ENCODE results near the gene SH3PXD2A.

DNA sequence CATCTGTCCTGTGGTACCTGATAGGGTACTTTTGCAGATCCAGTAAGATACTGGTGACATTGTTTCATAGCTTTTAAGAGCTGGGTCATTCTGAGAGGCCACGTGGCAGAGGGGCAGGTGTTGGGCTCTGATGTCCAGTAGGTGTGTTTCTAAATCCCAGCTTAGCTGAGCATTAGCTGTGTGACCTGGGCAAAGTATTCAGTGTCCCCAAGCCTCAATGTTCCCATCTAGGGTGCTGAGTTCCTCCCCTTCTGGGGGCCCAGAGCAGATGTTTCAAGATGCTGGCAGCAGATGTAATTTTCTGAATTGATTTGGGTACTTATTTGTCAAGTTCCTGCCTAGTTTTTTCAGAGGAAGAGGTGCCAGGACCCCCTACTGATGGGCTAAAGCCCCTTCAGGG, 309.0 kb downstream of the SH3PXD2A start:
- TF ChIP-seq POLR2A (IDR thresholded peaks at IDR 0.05; ENCODE audit: low read length) (no peak), GATA1 (IDR thresholded peaks at IDR 0.05; ENCODE audit: low read depth, low read length) (no peak)
